Stimulated activated CD8-positive, alpha-beta memory T cell treated with anti-CD3 and anti-CD28 coated beads, Interleukin-12 subunit alpha, Interleukin-12 subunit beta, amount 100 ng/mL, for 24 hours (primary cell): ENCODE data around the gene CXXC1.
"Not testable (repeated sequence)": the region's sequence is repeated elsewhere in the genome, so short reads cannot be mapped to it uniquely, and the experiment has no call there.

ENCODE experiments used
- DNase-seq: peaks from one replicate; pipeline ENCODE4 v3.0.0-alpha.2; 2020; ENCODE audit errors: extremely low read depth

Gene CXXC1

GRCh38 chr18:50274941-50275340, 12.6 kb downstream of the CXXC1 start:
- no peak for DNase-seq

DNA sequence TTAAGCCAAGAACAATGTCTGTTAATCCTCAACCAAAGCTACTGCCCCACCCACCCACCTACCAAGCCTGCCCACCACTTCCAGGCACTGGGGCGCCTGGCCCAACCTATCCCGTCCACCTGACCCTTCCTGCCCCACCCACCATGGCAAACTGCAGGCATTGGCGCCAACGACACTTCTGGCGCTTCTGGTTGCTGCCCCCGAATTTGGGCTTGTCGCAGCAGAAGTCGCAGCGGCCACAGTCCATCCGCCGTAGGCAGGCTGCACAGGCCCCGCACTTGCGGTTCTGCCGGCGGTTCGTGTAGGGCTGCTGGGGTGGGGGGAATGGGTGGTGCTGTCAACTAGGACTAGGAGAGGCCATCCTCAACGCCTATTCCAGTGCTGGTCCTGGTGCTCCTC, 13.4 kb downstream of the CXXC1 start:
- no peak for DNase-seq

- no peak for DNase-seq
Measured at GRCh38 chr18:50273203-50274043, 14.1 kb downstream of the CXXC1 start.

- no peak for DNase-seq
Measured at GRCh38 chr18:50272568-50272967, 14.9 kb downstream of the CXXC1 start.

DNA sequence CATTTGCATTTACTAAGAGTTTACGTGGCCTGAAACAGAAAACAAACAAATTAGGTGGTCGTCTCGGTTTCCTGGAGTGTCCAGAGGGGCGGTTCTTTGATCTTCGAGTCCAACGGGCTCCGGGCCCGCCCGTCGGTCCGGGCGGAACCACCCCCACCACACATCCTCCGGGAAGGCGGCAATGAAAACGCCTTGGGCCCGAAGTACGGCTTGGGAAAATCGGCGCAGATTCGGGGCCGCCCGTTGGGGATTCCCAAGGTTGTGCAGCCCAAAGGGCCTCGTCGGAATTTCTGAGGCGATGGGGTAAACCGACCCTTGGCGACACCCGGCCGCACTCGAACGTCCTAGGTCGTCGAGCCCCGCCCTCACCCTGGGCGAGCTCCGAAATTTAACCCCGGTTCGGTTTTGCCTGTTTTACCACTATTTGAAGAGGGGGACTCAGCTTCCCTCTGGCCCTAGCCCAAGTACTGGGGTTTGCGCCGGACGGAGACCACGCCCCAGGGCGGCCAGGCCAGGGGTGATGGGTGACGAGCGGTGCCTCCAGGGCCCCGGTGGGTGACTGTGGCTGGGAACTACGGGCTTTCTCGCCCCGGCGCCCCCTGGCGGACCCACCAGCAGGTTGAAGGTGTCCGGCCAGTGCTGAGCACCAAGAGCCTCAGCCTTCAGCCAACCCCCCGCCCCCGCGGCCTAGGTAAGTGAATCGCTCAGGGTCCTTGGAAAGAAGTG, 19.3 kb downstream of the CXXC1 start:
- DNase-seq, result peak; percentile 64

GRCh38 chr18:50266248-50266704, 21.2 kb downstream of the CXXC1 start, which contains the start of gene CFAP53:
Gene CFAP53 (minus strand): TSS chr18:50266495. CDS start chr18:50266404, 91 bp downstream.
- DNase-seq, result peak; percentile 84

GRCh38 chr18:50262977-50263376, 24.5 kb downstream of the CXXC1 start:
- DNase-seq, result no peak

- DNase-seq, result no peak
Measured at GRCh38 chr18:50250935-50251334, 36.6 kb downstream of the CXXC1 start.

DNA sequence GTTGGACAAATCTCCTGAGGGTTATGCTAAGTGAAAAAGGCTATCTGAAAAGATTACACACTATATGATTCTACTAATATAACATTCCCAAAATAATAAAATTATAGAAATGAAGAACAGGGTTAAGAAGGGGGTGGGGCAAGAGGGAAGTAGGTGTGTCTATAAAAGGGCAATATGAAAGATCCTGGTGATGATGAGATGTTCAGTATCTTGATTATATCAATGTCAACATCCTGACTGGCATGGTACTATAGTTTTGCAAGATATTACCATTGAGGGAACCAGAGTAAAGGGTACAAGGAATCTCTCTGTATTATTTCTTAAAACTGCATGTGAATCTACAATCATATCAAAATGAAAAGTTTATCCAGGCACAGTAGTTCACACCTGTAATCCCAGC, 37.9 kb downstream of the CXXC1 start:
- DNase-seq, result no peak

DNA sequence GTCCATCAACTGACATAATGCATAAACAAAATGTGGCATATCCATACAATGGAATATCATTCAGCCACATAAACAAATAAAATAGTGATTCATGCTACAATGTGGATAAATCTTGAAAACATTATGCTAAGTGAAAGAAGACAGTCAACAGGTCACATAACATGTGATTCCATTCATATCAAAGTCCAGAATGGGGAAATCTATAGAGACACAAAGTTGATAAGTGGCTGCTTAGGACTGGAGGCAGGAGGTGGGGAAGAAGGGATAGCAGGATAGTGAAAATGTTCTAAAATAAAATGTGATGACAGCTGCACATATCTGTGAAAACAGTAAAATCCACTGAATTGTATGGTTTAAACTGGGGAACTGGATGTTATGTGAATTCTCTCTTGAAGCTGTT, 39.9 kb downstream of the CXXC1 start:
- DNase-seq, result no peak

DNA sequence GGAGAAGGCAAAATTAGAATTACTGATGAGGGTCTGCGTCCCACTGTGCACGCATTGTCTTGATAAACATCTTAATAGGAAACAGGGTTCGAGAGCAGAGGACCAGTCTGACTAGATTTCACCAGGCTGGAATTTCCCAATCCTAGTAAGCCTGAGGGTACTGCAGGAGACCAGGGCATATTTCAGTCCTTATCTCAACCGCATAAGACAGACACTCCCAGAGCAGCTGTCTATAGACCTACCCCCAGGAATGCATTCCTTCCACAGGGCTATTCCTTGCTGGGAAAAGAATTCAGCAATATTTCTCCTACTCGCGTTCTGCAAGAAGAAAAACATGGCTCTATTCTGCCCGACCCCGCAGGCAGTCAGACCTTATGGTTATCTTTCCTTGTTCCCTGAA, 45.7 kb downstream of the CXXC1 start:
- not testable (repeated sequence) for DNase-seq

- no peak for DNase-seq
Measured at GRCh38 chr18:50240080-50240563, 47.4 kb downstream of the CXXC1 start.

DNA sequence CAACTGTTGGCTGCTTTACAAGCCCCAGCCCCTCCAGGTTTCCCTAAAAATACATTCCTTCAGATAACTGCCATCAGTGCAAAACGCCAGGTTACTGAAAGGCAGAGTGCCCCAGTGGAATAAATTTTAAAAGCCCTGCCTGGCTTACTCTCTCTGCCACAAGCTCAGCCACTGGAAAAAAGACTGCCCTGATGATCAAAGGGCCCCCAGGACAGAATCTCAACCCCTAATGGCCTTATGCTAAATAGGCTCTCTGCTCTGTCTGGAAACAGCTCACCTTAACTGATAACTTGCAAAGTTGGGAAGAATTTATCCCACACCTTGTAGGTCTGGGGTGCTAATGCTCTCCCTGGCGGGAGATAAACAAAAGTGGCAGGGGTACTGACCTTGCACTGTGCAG, 55.1 kb downstream of the CXXC1 start:
- no peak for DNase-seq
